ENCODE results near the gene USP4.

GRCh38 chr3:49310677-49311076 lies 29.2 kb downstream of the USP4 start:
- TF ChIP-seq CTCF (IDR thresholded peaks at IDR 0.05) (no peak), EZH2 (IDR thresholded peaks at IDR 0.05) (no peak), EZH2phosphoT487 (IDR thresholded peaks at IDR 0.05) (no peak)
